ENCODE data around the gene RAD51B. TPM values are rescaled to one million over a fixed set of nuclear protein-coding genes. Genes with fewer than 3 reads are reported as not detected.
A peak's percentile ranks its signal among the peaks of the same experiment; 100 is the strongest.

RAD51B gene
- total RNA-seq, 6 donors from 2014 or later: 10.6 to 63.9 (median 18.4) TPM

DNA sequence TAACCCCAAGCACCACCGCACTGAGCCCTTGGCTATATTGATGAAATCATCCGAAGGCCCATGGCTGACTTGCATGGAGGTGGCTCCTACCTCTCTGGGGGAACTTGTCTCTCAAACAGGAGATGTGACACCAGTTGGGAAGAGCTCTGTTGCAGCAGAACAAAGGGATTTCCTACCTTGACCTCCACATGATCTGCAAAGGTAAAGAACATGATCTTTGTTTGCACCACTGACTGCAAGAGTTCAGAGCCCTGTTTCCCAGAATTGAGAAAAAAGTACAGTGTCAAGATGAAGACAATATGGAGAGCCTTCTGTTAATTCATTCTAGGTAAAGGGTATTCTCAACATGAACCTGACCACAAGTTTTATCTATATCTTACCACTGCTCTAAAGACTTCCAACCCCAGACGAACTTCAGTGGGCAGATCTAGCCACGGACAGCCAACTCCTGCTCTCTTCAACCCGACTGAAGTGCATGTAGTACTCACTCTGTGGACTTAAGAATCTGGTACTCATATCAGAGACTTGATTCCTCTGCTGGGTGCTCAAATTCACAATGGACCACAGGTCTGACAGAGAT lies 35.2 kb upstream of the RAD51B start:
- H3K9me3 ChIP-seq: no peaks in the 10 kb centered on the region
- no peak for DNase-seq
- 83 to 85% methylated on average over 5 of the region's 5 CpGs for WGBS, 2 donors
- H3K27me3 ChIP-seq: no peaks in the 10 kb centered on the region
- no peak overlapping the region for H3K27ac ChIP-seq
- TF ChIP-seq POLR2AphosphoS5 (IDR thresholded peaks at IDR 0.05) (no peak), POLR2A (IDR thresholded peaks at IDR 0.05) (no peak), EP300 (IDR thresholded peaks at IDR 0.05) (no peak), CTCF (IDR thresholded peaks at IDR 0.05) (no peak)
- peaks cover 71 to 100% (median 95%) of the 10 kb centered on the region in 4 donors for H3K36me3 ChIP-seq
- H3K4me3 ChIP-seq: no peak overlapping the region
- no peaks in the 10 kb centered on the region for H3K4me1 ChIP-seq
- ATAC-seq (ENCODE audit: low FRiP score in 2 of 2): no peak

DNA sequence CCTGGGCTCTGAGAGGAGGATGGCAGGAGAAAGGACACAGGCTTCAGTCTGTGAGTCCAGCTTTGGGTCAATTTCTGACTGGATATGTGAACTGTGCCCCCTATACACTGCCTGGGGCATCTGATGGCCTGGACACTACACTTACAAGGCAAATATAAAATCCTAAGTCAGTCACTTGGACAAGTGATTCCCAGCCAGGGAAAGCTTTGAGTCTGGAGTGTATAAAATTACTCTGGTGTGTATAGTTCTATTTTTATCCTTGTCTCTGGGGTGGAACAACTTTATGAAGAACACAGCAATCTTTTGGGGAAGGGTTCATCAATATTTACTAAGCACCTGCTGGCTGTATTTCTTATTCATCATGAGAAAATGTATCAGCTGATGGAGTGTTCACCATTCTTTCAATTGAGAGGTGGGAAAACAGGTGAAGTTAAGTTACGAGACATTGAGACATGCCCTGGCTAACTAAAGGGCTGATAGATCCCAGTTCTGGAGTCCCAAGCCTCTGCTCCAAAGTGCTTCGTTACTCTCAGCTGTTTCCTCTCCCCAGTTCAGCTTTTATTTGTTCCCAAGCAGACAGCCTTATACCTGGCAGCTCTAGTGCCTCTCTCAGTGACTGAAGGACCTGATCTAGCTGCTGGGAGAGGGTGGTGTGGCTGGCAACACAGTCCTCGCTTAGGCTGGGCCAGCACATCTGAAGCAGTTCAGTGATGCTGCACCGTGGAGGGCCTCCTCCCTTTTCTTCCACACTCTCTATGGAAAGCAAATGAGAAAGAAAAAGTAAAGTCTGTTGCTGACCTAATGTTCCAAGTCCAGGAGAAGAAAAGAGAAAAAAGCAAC lies 34.1 kb upstream of the RAD51B start:
- no peak for ATAC-seq (ENCODE audit: low FRiP score in 2 of 2)
- TF ChIP-seq POLR2AphosphoS5 (IDR thresholded peaks at IDR 0.05): no peak
- no peak for TF ChIP-seq EP300 (IDR thresholded peaks at IDR 0.05)
- TF ChIP-seq POLR2A (IDR thresholded peaks at IDR 0.05): no peak
- TF ChIP-seq CTCF (IDR thresholded peaks at IDR 0.05): no peak
- H3K27me3 ChIP-seq: no peaks in the 10 kb centered on the region
- no peak overlapping the region for H3K4me3 ChIP-seq
- no peaks in the 10 kb centered on the region for H3K9me3 ChIP-seq
- no peak for DNase-seq
- H3K36me3 ChIP-seq: peaks cover 74 to 100% (median 96%) of the 10 kb centered on the region in 4 donors
- no peak overlapping the region for H3K27ac ChIP-seq
- WGBS, 2 donors: 96% methylated on average over 4 of the region's 4 CpGs
- H3K4me1 ChIP-seq: no peaks in the 10 kb centered on the region

DNA sequence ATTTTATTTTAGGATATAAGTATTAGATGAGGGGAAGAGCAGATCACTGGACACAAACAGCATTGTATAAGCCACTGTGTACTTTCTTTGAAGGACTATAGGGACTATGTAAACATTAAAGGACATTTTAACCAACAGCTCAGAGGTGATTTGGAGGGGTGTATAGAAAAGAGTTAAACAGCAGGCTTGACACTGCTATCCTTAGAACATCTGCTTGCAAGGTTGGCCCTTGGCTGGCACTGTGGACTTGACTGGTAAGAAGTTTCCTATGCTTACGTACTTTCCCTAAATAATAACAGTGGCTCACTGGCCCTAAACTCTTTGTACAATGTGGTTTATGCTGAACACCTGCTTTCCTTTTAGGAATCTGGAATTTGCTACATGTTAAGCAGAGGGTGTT lies 31.9 kb upstream of the RAD51B start:
- WGBS, 2 donors: 92 to 100% methylated on average over 1 of the region's 1 CpG
- no peak for DNase-seq
- Histone ChIP-seq H3K4me1 (no peaks in the 10 kb centered on the region), H3K9me3 (no peaks in the 10 kb centered on the region), H3K4me3 (no peak overlapping the region), H3K27me3 (no peaks in the 10 kb centered on the region), H3K27ac (no peak overlapping the region), H3K36me3 (peaks cover 62 to 100% (median 80%) of the 10 kb centered on the region in 4 donors)
- TF ChIP-seq CTCF (IDR thresholded peaks at IDR 0.05) (no peak), POLR2AphosphoS5 (IDR thresholded peaks at IDR 0.05) (no peak), POLR2A (IDR thresholded peaks at IDR 0.05) (no peak), EP300 (IDR thresholded peaks at IDR 0.05) (no peak)
- no peak for ATAC-seq (ENCODE audit: low FRiP score in 2 of 2)

DNA sequence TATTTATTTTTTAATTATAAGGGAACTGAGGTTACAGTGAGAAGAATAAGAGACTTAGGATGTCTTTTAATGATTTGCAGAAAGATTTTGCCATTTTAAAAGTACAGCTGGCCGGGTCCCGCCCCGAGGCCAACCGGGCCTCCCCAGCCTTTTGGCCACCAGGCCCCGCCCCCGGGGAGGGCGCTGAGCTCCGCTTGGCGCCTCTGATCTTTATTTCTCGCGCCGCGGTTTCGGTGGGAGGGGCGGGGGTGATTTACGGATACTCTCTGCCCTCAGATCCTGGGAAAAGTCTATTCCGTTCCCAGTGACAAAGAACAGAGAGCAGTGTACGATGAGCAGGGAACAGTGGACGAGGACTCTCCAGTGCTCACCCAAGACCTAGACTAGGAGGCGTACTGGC lies 20.8 kb upstream of the RAD51B start:
- Histone ChIP-seq H3K4me3 (no peak overlapping the region), H3K4me1 (no peaks in the 10 kb centered on the region), H3K36me3 (peaks cover 60 to 100% (median 85%) of the 10 kb centered on the region in 4 donors), H3K9me3 (no peaks in the 10 kb centered on the region), H3K27me3 (no peaks in the 10 kb centered on the region), H3K27ac (no peak overlapping the region)
- peak in 1 of 2 donors; percentile 67 for DNase-seq
- no peak for ATAC-seq (ENCODE audit: low FRiP score in 2 of 2)
- TF ChIP-seq POLR2AphosphoS5 (IDR thresholded peaks at IDR 0.05) (no peak), CTCF (IDR thresholded peaks at IDR 0.05) (no peak), POLR2A (IDR thresholded peaks at IDR 0.05) (no peak), EP300 (IDR thresholded peaks at IDR 0.05) (no peak)
- WGBS, 2 donors: 86 to 94% methylated on average over 20 of the region's 20 CpGs

Data from upper lobe of left lung (tissue), 6 donors.